Measurements from ENCODE around the gene SLX4IP.

The SLX4IP gene

DNA sequence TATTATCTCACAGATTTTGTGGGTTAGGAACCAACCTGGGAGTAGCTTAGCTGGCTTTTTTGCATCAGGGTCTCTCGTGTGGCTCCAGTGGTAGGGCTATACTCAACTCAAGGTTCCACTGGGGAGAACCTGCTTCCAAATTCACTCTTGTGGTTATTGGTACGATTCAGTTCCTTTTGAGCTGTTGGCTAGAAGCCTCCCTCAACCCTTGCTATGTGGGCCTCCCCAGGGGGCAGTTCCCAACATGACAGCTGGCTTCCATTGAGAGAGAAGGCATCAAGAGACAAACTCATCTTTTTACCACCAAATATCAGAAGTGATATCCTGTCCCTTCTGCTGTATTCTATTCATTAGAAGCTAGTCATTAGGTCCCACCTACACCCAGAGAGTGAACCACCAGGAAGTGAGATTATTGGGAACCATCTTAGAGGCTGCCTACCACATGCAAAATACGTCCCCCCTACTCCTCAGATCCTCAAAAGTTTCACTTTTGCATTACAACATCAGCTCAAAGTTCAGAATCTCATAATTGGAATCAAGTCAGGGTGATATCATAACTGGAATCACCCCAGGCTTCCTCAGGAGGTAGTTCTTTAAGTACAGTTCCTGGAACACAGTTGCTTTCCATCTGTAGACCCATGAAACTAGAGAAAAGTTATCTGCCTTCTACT lies 32.0 kb upstream of the SLX4IP start:
- no peak for TF ChIP-seq CTCF (IDR thresholded peaks at IDR 0.05; ENCODE audit: insufficient read depth, low read depth, low read length, missing control alignments)
- no peak overlapping the region for H3K4me3 ChIP-seq (ENCODE audit: low read length)
- no peak for DNase-seq (ENCODE audit: low read depth)

DNA sequence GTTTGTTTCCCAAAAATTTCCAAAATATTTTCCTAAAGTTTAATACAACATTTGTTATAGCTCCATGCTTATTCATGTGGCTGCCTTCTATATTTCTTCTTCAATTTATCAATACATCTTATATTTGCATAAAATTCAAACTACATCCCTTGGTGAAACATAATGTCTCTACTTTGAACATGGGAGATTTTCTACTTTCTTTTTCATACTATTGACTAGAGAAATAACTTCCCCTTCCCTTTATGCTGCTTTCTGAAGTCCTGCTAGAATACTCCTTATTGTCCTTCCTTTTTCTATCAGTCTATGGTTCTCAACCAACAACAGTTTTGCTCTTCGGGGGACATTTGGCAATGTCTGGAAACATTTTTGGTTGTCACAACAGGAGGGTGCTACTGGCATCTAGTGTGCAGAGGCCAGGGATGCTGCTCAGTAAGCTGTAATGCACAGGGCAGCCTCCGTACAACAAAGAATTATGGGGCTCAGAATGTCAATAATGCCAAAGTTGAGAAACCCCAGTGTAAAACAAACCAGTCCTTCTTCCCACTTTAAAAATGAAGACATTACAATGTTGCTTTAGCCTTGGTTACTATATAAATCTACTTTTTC lies 31.0 kb upstream of the SLX4IP start:
- TF ChIP-seq CTCF (IDR thresholded peaks at IDR 0.05; ENCODE audit: insufficient read depth, low read depth, low read length, missing control alignments): no peak
- DNase-seq (ENCODE audit: low read depth): no peak

DNA sequence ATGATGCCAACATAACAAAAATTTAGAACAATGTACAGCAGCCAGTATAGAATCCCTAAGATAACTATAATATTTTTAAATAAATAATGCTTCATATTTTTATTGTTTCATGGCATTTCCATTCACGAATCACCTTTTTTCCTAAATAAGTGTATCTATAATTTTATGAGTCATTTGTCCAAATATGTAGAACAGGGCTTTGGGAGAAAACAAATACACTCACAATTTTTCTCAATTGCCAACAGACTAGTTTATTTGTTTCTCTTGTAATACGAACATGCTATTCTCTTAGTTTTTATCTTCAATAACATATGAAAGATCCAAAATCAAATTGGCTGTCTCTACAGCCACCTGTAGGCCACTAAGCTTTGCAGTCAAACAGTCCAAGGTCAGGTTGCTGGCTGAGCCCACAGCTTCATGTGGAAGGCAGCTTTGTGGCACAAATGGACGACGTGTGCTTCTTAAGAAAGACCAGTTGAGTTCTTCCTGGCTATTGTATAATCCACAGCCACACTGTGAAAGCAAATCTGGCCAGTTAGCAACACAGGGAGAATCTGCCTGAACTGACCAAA lies 30.1 kb upstream of the SLX4IP start:
- no peak overlapping the region for H3K4me3 ChIP-seq (ENCODE audit: low read length)
- no peak for DNase-seq (ENCODE audit: low read depth)
- no peak for TF ChIP-seq CTCF (IDR thresholded peaks at IDR 0.05; ENCODE audit: insufficient read depth, low read depth, low read length, missing control alignments)

More for the DNA sequence above, 31.0 kb upstream of the SLX4IP start:
- H3K4me3 ChIP-seq (ENCODE audit: low read length): no peak overlapping the region

GRCh38 chr20:10408108-10408813 lies 26.8 kb upstream of the SLX4IP start:
- DNase-seq (ENCODE audit: low read depth): no peak
- H3K4me3 ChIP-seq (ENCODE audit: low read length): no peak overlapping the region
- TF ChIP-seq CTCF (IDR thresholded peaks at IDR 0.05; ENCODE audit: insufficient read depth, low read depth, low read length, missing control alignments): no peak

- no peak overlapping the region for H3K4me3 ChIP-seq (ENCODE audit: low read length)
- TF ChIP-seq CTCF (IDR thresholded peaks at IDR 0.05; ENCODE audit: insufficient read depth, low read depth, low read length, missing control alignments): no peak
Observed at GRCh38 chr20:10411673-10412072, 23.4 kb upstream of the SLX4IP start.

GRCh38 chr20:10412591-10413408 lies 22.3 kb upstream of the SLX4IP start:
- H3K4me3 ChIP-seq (ENCODE audit: low read length): no peak overlapping the region
- peak; percentile 11 for TF ChIP-seq CTCF (IDR thresholded peaks at IDR 0.05; ENCODE audit: insufficient read depth, low read depth, low read length, missing control alignments)
- no peak for DNase-seq (ENCODE audit: low read depth)

More at GRCh38 chr20:10411673-10412072, 23.4 kb upstream of the SLX4IP start:
- DNase-seq (ENCODE audit: low read depth): no peak
